NCI-H446 treated with DMSO at 0.1 percent for 48 hours (cell line): ENCODE results near the gene PI3.
"Not testable (repeated sequence)": the region's sequence is repeated elsewhere in the genome, so short reads cannot be mapped to it uniquely, and the experiment has no call there.

Source experiments
- DNase-seq: peaks from one replicate; lab custom pipeline; 2025; lab: John Stamatoyannopoulos, UW

PI3 gene

GRCh38 chr20:45174434-45175364 is at the start of gene PI3:
PI3 (plus strand) TSS chr20:45174902; CDS start chr20:45174923, 21 bp downstream.
- no peak for DNase-seq

GRCh38 chr20:45128099-45128498 is 46.6 kb upstream of the PI3 start:
- no peak for DNase-seq

GRCh38 chr20:45136911-45137310 is 37.8 kb upstream of the PI3 start:
- no peak for DNase-seq

GRCh38 chr20:45138561-45139300 is 36.0 kb upstream of the PI3 start:
- no peak for DNase-seq

GRCh38 chr20:45139733-45140375 is 34.8 kb upstream of the PI3 start:
- not testable (repeated sequence) for DNase-seq

- no peak for DNase-seq
Observed at GRCh38 chr20:45140836-45141235, 33.9 kb upstream of the PI3 start.

- no peak for DNase-seq
Observed at GRCh38 chr20:45149062-45149461, 25.6 kb upstream of the PI3 start.

GRCh38 chr20:45152405-45152804 is 22.3 kb upstream of the PI3 start:
- no peak for DNase-seq

- peak; percentile 96 for DNase-seq
Observed at GRCh38 chr20:45153147-45153546, 21.6 kb upstream of the PI3 start.

GRCh38 chr20:45153752-45154151 is 20.9 kb upstream of the PI3 start:
- DNase-seq, result no peak

- no peak for DNase-seq
Observed at GRCh38 chr20:45154183-45154582, 20.5 kb upstream of the PI3 start.

- DNase-seq, result not testable (repeated sequence)
Observed at GRCh38 chr20:45154794-45155193, 19.9 kb upstream of the PI3 start.

- DNase-seq, result no peak
Observed at GRCh38 chr20:45156713-45157112, 18.0 kb upstream of the PI3 start.

- DNase-seq, result peak; percentile 89
Observed at GRCh38 chr20:45157962-45158361, 16.7 kb upstream of the PI3 start.

- DNase-seq, result no peak
Observed at GRCh38 chr20:45163083-45163803, 11.5 kb upstream of the PI3 start.

- DNase-seq, result no peak
Observed at GRCh38 chr20:45164906-45165305, 9.8 kb upstream of the PI3 start.

GRCh38 chr20:45173522-45173921 is 1.2 kb upstream of the PI3 start:
- no peak for DNase-seq

- DNase-seq, result no peak
Observed at GRCh38 chr20:45176526-45177267, 2.0 kb downstream of the PI3 start.

GRCh38 chr20:45179166-45179565 is 4.5 kb downstream of the PI3 start:
- DNase-seq, result peak; percentile 92

GRCh38 chr20:45181639-45182038 is 6.9 kb downstream of the PI3 start:
- peak; percentile 88 for DNase-seq

GRCh38 chr20:45183084-45183483 is 8.4 kb downstream of the PI3 start:
- no peak for DNase-seq
